A673 (cell line): ENCODE data around the gene GLYATL1.

Source experiments
- EZH2 ChIP-seq: fragments of 200-600 bp; sonication (generic); IDR thresholded peaks from 2 replicates; pipeline ENCODE4 v1.6.1; 2017; ENCODE audit warnings: borderline replicate concordance, low read depth, mild to moderate bottlenecking, mixed read lengths, antibody characterized with exemption, low read length; ENCODE audit not compliant: poor library complexity, severe bottlenecking
- TF ChIP-seq, protein P1 (sequence below): fragments of 300-800, 200-600 bp; sonication (generic); conservative IDR thresholded peaks from 2 replicates; pipeline ENCODE4 v1.5.1; 2017; ENCODE audit warnings: low read depth, mild to moderate bottlenecking, antibody characterized with exemption, low read length, moderate library complexity, mixed read lengths

DNA sequence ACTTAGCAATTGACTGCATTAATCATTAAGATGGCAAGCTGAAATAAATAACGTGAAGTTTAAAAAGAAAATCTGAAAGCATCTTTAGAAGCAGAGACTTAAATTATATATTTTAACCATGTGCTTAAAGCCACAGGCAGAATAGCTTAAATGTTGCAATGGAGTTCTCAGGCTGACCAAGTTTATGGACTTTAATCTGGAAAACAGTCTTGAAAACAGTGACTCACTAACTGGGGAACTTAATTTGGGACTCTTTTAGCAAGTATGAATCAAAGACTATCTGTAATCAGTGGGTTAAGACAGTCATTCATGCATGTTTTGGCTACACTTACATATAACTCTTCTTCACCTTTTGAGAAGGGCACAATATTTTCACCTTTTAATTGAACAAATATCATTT, 12.6 kb upstream of the GLYATL1 start:
- TF ChIP-seq, protein P1, sequence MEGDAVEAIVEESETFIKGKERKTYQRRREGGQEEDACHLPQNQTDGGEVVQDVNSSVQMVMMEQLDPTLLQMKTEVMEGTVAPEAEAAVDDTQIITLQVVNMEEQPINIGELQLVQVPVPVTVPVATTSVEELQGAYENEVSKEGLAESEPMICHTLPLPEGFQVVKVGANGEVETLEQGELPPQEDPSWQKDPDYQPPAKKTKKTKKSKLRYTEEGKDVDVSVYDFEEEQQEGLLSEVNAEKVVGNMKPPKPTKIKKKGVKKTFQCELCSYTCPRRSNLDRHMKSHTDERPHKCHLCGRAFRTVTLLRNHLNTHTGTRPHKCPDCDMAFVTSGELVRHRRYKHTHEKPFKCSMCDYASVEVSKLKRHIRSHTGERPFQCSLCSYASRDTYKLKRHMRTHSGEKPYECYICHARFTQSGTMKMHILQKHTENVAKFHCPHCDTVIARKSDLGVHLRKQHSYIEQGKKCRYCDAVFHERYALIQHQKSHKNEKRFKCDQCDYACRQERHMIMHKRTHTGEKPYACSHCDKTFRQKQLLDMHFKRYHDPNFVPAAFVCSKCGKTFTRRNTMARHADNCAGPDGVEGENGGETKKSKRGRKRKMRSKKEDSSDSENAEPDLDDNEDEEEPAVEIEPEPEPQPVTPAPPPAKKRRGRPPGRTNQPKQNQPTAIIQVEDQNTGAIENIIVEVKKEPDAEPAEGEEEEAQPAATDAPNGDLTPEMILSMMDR, result no peak
- TF ChIP-seq EZH2, result no peak
